MM.1S (cell line): ENCODE measurements around the gene PTPN13.

ENCODE experiments used
- EZH2 ChIP-seq: fragments of 300-600 bp; sonication (generic); optimal IDR thresholded peaks from 2 replicates; pipeline ENCODE3; 2017; ENCODE audit warnings: low read depth, mild to moderate bottlenecking, antibody characterized with exemption, low read length, mixed read lengths
- EZH2phosphoT487 ChIP-seq: fragments of 300-600 bp; sonication (generic); IDR thresholded peaks from 2 replicates; pipeline ENCODE4 v1.6.1; 2018; ENCODE audit warnings: antibody characterized with exemption, low read length
- TF ChIP-seq, protein P1 (sequence below): fragments of 300-600 bp; sonication (generic); IDR thresholded peaks from 2 replicates; pipeline ENCODE4 v1.5.1; 2016; ENCODE audit warnings: antibody characterized with exemption, low read length, mixed read lengths

DNA sequence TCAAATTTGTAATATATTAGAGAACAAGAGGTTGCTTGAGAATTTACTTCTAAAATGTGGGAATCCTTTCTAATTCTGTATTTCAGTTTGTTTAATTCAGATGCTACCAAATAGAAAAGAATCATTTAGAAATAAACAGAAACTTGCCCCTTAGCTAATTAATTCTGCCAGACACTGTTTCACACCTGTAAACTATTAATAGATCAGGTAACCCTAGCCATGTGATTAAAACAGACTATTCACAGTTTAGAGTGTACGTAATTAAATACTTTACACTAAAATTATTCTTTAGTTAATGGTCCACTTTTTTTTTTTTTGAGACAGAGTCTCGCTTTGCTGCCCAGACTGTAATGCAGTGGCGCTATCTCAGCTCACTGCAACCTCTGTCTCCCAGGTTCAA is 124.0 kb downstream of the PTPN13 start:
- TF ChIP-seq, protein P1, sequence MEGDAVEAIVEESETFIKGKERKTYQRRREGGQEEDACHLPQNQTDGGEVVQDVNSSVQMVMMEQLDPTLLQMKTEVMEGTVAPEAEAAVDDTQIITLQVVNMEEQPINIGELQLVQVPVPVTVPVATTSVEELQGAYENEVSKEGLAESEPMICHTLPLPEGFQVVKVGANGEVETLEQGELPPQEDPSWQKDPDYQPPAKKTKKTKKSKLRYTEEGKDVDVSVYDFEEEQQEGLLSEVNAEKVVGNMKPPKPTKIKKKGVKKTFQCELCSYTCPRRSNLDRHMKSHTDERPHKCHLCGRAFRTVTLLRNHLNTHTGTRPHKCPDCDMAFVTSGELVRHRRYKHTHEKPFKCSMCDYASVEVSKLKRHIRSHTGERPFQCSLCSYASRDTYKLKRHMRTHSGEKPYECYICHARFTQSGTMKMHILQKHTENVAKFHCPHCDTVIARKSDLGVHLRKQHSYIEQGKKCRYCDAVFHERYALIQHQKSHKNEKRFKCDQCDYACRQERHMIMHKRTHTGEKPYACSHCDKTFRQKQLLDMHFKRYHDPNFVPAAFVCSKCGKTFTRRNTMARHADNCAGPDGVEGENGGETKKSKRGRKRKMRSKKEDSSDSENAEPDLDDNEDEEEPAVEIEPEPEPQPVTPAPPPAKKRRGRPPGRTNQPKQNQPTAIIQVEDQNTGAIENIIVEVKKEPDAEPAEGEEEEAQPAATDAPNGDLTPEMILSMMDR, result no peak
- TF ChIP-seq EZH2 (no peak), EZH2phosphoT487 (no peak)
